HepG2 (cell line): ENCODE data around the gene NECTIN2. TPM values are rescaled to one million over a fixed set of nuclear protein-coding genes. Genes with fewer than 3 reads are reported as not detected.
A peak's percentile ranks its signal among the peaks of the same experiment; 100 is the strongest.

Experiments
- GFI1 ChIP-seq: sonication (generic); formaldehyde crosslinking; IDR thresholded peaks from 2 replicates; pipeline ENCODE4 v1.5.0; 2020; ENCODE audit warnings: missing genetic modification reagents, mild to moderate bottlenecking, borderline replicate concordance
- HMG20A ChIP-seq: IDR thresholded peaks from 2 replicates; pipeline ENCODE4 v1.6.1; 2016; ENCODE audit warnings: borderline replicate concordance
- NFYB ChIP-seq: sonication (generic); formaldehyde crosslinking; IDR thresholded peaks from 2 replicates; pipeline ENCODE4 v1.4.0; 2020; ENCODE audit warnings: missing genetic modification reagents
- NONO ChIP-seq, 2 experiments: fragments of 450-650 bp in 1 of 2; sonication (generic) in 1 of 2; formaldehyde crosslinking in 1 of 2; IDR thresholded peaks in 1 of 2; conservative IDR thresholded peaks in 1 of 2; 2 replicates each; pipeline versions ENCODE4 v1.6.1 to v1.8.0; 2017 to 2022; ENCODE audit warnings: mild to moderate bottlenecking in 1 of 2, missing genetic modification reagents in 1 of 2, moderate library complexity in 1 of 2
- PAF1 ChIP-seq: IDR thresholded peaks from 2 replicates; pipeline ENCODE4 v1.6.1; 2016; ENCODE audit warnings: missing genetic modification reagents, missing compliant biosample characterization
- SUZ12 ChIP-seq: fragments of 150-350 bp; IDR thresholded peaks from 2 replicates; pipeline ENCODE4 v1.6.1; 2014; ENCODE audit warnings: low read depth, low read length
- ZMYM4 ChIP-seq: sonication (generic); formaldehyde crosslinking; IDR thresholded peaks from 2 replicates; pipeline ENCODE4 v1.8.1; 2023; ENCODE audit warnings: mild to moderate bottlenecking, missing genetic modification reagents
- ZNF317 ChIP-seq: sonication (generic); formaldehyde crosslinking; IDR thresholded peaks from 2 replicates; pipeline ENCODE4 v1.5.0; 2020; ENCODE audit warnings: mild to moderate bottlenecking, missing genetic modification reagents
- ZNF382 ChIP-seq: sonication (generic); formaldehyde crosslinking; IDR thresholded peaks from 2 replicates; pipeline ENCODE4 v1.5.0; 2020; ENCODE audit warnings: missing genetic modification reagents, mild to moderate bottlenecking, borderline replicate concordance
- ZNF569 ChIP-seq: sonication (generic); formaldehyde crosslinking; IDR thresholded peaks from 2 replicates; pipeline ENCODE4 v1.5.0; 2020; ENCODE audit warnings: mild to moderate bottlenecking, missing genetic modification reagents, moderate library complexity, borderline replicate concordance
- ZNF614 ChIP-seq: IDR thresholded peaks from 2 replicates; pipeline ENCODE4 v1.6.1; 2018; ENCODE audit warnings: missing biosample characterization, missing genetic modification reagents, inconsistent platforms, borderline replicate concordance
- polyA plus RNA-seq, 8 experiments: library from polyadenylated mRNA; depleted of rRNA in 3 of 8; stranded (reverse) in 7 of 8; unstranded in 1 of 8; fragments of >200 nt; fragmentation: Illumina TruSeq in 4 of 8; extraction: Trizol in 4 of 8; gene quantifications; 2 replicates each; pipeline versions ENCODE4 v1.2.1 to v1.2.3, GENCODE V29; 2011 to 2016; ENCODE audit warnings: low read depth in 4 of 8, missing spikeins in 1 of 8, mixed read lengths in 1 of 8; ENCODE audit not compliant: insufficient read depth in 1 of 8
- total RNA-seq, 5 experiments: library from RNA; depleted of rRNA; stranded (reverse); fragments of >200 nt; fragmentation: Illumina TruSeq; extraction: Trizol; gene quantifications; 2 replicates each; pipeline ENCODE4 v1.2.3, GENCODE V29; 2016; ENCODE audit warnings: low read depth in 1 of 5
- TF ChIP-seq, protein P1 (sequence below): sonication (generic); formaldehyde crosslinking; IDR thresholded peaks from 2 replicates; pipeline ENCODE4 v1.8.1; 2023; ENCODE audit warnings: mild to moderate bottlenecking, missing genetic modification reagents
- TF ChIP-seq, protein P2 (sequence below): sonication (generic); formaldehyde crosslinking; IDR thresholded peaks from 2 replicates; pipeline ENCODE4 v1.5.1; 2020; ENCODE audit warnings: missing genetic modification reagents, mild to moderate bottlenecking, borderline replicate concordance
- TF ChIP-seq, protein P3 (sequence below): sonication (generic); IDR thresholded peaks from 2 replicates; pipeline ENCODE4 v1.6.1; 2016; ENCODE audit warnings: low read depth, borderline replicate concordance
- TF ChIP-seq, protein P4 (sequence below): sonication (generic); formaldehyde crosslinking; IDR thresholded peaks from 2 replicates; pipeline ENCODE4 v1.4.0; 2020; ENCODE audit warnings: missing genetic modification reagents
- TF ChIP-seq, protein P5 (sequence below): sonication (generic); formaldehyde crosslinking; IDR thresholded peaks from 2 replicates; pipeline ENCODE4 v1.8.1; 2022; ENCODE audit warnings: low read depth, mild to moderate bottlenecking, missing genetic modification reagents
- TF ChIP-seq, protein P6 (sequence below): sonication (generic); formaldehyde crosslinking; IDR thresholded peaks from 2 replicates; pipeline ENCODE4 v1.4.0; 2020; ENCODE audit warnings: mild to moderate bottlenecking, missing genetic modification reagents
- TF ChIP-seq, protein P7 (sequence below): IDR thresholded peaks from 2 replicates; pipeline ENCODE4 v1.6.1; 2016

The NECTIN2 gene
- total and polyA plus RNA-seq, 2 of the 13 experiments (the other 11 are each of a cell fraction or from before 2014, with no cell fraction given), result 75.4 to 114 TPM

DNA sequence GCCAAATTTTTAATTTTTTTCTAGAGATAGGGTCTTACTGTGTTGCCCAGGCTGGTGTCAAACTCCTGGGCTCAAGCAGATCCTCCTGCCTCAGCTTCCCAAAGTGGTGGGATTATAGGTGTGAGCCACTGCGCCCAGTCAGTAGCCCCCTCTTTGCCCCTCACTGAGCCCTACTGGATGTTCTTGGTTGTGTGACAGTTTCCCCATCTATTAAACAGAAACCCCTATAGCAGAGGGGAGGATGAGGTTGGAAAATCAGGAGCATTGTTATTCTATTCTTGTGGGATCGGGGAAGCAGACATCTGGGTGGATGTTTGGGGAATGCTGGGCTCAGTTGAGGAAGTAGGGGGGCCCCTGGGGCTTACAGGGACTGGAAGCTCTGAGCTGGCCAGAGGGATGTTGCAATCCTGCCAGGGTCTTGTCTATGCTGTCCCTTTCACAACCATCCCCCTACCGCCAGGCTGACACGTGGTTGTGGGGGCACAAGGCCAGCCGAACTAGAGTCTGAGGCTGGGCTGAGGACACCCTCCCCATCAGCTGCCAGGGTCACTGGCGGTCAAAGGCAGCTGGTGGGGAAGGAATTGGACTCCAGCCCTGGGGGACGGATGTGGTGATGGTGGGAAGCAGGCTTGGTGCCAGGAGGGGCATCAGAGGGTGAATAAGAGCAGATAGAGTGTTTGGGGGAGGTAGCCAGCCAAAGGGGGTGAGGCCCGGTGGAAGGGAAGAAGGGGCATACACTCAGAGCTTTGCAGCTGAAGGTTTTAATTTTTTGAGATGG lies 79.2 kb downstream of the NECTIN2 start (continued):
- TF ChIP-seq, protein P1, sequence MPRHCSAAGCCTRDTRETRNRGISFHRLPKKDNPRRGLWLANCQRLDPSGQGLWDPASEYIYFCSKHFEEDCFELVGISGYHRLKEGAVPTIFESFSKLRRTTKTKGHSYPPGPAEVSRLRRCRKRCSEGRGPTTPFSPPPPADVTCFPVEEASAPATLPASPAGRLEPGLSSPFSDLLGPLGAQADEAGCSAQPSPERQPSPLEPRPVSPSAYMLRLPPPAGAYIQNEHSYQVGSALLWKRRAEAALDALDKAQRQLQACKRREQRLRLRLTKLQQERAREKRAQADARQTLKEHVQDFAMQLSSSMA (CRISPR knock-in tag), result peak; percentile 69; the same call in 1 of the 2 replicates
- TF ChIP-seq SUZ12 (no peak), ZNF614 (CRISPR knock-in tag) (peak; percentile 92; the same call in 1 of the 2 replicates), PAF1 (CRISPR knock-in tag) (no peak), GFI1 (CRISPR knock-in tag) (peak; percentile 74), HMG20A (CRISPR knock-in tag) (peak; percentile 95), ZNF317 (peak; percentile 90), NFYB (CRISPR knock-in tag) (peak; percentile 17; the same call in 1 of the 2 replicates), ZNF569 (0 out of 2 replicates have a peak, but pooled peaks have one; percentile 17), ZNF382 (CRISPR knock-in tag) (no peak), NONO (IDR thresholded peaks at IDR 0.05) (no peak), NONO (CRISPR knock-in tag; conservative IDR thresholded peaks at IDR 0.05) (peak; percentile 99), ZMYM4 (peak; percentile 83)
- TF ChIP-seq, protein P2, sequence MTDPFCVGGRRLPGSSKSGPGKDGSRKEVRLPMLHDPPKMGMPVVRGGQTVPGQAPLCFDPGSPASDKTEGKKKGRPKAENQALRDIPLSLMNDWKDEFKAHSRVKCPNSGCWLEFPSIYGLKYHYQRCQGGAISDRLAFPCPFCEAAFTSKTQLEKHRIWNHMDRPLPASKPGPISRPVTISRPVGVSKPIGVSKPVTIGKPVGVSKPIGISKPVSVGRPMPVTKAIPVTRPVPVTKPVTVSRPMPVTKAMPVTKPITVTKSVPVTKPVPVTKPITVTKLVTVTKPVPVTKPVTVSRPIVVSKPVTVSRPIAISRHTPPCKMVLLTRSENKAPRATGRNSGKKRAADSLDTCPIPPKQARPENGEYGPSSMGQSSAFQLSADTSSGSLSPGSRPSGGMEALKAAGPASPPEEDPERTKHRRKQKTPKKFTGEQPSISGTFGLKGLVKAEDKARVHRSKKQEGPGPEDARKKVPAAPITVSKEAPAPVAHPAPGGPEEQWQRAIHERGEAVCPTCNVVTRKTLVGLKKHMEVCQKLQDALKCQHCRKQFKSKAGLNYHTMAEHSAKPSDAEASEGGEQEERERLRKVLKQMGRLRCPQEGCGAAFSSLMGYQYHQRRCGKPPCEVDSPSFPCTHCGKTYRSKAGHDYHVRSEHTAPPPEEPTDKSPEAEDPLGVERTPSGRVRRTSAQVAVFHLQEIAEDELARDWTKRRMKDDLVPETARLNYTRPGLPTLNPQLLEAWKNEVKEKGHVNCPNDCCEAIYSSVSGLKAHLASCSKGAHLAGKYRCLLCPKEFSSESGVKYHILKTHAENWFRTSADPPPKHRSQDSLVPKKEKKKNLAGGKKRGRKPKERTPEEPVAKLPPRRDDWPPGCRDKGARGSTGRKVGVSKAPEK (CRISPR knock-in tag), result peak; percentile 90; the same call in 1 of the 2 replicates
- TF ChIP-seq, protein P3, sequence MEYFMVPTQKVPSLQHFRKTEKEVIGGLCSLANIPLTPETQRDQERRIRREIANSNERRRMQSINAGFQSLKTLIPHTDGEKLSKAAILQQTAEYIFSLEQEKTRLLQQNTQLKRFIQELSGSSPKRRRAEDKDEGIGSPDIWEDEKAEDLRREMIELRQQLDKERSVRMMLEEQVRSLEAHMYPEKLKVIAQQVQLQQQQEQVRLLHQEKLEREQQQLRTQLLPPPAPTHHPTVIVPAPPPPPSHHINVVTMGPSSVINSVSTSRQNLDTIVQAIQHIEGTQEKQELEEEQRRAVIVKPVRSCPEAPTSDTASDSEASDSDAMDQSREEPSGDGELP, result peak; percentile 99
- TF ChIP-seq, protein P4, sequence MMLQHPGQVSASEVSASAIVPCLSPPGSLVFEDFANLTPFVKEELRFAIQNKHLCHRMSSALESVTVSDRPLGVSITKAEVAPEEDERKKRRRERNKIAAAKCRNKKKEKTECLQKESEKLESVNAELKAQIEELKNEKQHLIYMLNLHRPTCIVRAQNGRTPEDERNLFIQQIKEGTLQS (CRISPR knock-in tag), result peak; percentile 72
- TF ChIP-seq, protein P5, sequence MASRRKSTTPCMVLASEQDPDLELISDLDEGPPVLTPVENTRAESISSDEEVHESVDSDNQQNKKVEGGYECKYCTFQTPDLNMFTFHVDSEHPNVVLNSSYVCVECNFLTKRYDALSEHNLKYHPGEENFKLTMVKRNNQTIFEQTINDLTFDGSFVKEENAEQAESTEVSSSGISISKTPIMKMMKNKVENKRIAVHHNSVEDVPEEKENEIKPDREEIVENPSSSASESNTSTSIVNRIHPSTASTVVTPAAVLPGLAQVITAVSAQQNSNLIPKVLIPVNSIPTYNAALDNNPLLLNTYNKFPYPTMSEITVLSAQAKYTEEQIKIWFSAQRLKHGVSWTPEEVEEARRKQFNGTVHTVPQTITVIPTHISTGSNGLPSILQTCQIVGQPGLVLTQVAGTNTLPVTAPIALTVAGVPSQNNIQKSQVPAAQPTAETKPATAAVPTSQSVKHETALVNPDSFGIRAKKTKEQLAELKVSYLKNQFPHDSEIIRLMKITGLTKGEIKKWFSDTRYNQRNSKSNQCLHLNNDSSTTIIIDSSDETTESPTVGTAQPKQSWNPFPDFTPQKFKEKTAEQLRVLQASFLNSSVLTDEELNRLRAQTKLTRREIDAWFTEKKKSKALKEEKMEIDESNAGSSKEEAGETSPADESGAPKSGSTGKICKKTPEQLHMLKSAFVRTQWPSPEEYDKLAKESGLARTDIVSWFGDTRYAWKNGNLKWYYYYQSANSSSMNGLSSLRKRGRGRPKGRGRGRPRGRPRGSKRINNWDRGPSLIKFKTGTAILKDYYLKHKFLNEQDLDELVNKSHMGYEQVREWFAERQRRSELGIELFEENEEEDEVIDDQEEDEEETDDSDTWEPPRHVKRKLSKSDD, result 0 out of 2 replicates have a peak, but pooled peaks have one; percentile 65
- TF ChIP-seq, protein P6, sequence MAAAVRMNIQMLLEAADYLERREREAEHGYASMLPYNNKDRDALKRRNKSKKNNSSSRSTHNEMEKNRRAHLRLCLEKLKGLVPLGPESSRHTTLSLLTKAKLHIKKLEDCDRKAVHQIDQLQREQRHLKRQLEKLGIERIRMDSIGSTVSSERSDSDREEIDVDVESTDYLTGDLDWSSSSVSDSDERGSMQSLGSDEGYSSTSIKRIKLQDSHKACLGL (CRISPR knock-in tag), result peak; percentile 82
- TF ChIP-seq, protein P7, sequence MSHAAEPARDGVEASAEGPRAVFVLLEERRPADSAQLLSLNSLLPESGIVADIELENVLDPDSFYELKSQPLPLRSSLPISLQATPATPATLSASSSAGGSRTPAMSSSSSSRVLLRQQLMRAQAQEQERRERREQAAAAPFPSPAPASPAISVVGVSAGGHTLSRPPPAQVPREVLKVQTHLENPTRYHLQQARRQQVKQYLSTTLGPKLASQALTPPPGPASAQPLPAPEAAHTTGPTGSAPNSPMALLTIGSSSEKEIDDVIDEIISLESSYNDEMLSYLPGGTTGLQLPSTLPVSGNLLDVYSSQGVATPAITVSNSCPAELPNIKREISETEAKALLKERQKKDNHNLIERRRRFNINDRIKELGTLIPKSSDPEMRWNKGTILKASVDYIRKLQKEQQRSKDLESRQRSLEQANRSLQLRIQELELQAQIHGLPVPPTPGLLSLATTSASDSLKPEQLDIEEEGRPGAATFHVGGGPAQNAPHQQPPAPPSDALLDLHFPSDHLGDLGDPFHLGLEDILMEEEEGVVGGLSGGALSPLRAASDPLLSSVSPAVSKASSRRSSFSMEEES (CRISPR knock-in tag), result peak; percentile 99
